ENCODE data around the gene SPACA6.

DNA sequence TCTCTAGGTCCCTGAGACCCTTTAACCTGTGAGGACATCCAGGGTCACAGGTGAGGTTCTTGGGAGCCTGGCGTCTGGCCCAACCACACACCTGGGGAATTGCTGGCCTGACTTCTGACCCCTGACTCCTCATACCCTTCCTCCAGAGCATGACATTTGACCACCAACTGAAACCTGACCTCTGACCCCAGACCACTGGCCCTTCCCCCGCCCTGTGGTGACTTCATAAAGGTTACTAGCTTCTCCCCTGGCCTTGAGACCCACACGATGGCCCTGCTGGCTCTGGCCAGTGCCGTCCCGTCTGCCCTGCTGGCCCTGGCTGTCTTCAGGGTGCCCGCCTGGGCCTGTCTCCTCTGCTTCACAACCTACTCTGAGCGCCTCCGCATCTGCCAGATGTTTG is at the start of gene SPACA6:
- no peak for TF ChIP-seq EZH2 (IDR thresholded peaks at IDR 0.05; ENCODE audit: borderline replicate concordance)
- TF ChIP-seq, protein P1, sequence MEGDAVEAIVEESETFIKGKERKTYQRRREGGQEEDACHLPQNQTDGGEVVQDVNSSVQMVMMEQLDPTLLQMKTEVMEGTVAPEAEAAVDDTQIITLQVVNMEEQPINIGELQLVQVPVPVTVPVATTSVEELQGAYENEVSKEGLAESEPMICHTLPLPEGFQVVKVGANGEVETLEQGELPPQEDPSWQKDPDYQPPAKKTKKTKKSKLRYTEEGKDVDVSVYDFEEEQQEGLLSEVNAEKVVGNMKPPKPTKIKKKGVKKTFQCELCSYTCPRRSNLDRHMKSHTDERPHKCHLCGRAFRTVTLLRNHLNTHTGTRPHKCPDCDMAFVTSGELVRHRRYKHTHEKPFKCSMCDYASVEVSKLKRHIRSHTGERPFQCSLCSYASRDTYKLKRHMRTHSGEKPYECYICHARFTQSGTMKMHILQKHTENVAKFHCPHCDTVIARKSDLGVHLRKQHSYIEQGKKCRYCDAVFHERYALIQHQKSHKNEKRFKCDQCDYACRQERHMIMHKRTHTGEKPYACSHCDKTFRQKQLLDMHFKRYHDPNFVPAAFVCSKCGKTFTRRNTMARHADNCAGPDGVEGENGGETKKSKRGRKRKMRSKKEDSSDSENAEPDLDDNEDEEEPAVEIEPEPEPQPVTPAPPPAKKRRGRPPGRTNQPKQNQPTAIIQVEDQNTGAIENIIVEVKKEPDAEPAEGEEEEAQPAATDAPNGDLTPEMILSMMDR (IDR thresholded peaks at IDR 0.05; ENCODE audit: poor library complexity), result no peak
- no peak for TF ChIP-seq EZH2phosphoT487 (IDR thresholded peaks at IDR 0.05; ENCODE audit: low read depth, severe bottlenecking, unreplicated experiment)

All from hepatocyte (in vitro differentiated cells).